A204.1 (cell line): ENCODE measurements around the gene RMND5B.

ENCODE experiments used
- FAIRE-seq: peaks from 2 replicates; lab custom pipeline; 2012; peaks lifted over from hg19 to GRCh38; lab: Jason Lieb, UNC

Gene RMND5B

DNA sequence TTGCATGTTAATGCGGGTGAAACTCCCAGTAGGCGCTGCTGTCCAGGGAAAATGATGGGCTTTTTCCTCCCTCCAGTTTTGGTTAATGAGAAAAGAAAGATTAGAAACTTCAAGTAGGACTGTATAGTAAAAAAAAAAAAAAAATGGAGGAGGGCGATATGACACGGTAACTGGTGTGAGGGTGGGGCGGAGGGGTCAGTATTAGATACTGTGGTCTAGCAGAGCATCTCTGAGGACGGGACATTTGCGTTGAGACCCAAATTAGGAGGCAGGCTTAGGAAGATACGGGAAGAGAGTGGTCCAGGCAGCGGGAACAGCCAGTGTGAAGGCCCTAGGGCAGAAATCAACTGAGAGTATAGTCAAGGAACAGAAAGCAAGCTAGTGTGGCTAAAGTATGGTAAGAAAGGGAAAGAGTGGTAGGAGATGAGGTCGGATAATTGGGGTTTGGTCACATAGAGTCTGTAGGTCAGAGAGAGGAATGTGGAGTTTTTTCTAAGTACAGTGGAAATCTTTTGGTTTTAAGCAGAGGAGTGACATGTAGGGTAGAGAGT is 707 bp downstream of the RMND5B start:
- FAIRE-seq, result no peak

DNA sequence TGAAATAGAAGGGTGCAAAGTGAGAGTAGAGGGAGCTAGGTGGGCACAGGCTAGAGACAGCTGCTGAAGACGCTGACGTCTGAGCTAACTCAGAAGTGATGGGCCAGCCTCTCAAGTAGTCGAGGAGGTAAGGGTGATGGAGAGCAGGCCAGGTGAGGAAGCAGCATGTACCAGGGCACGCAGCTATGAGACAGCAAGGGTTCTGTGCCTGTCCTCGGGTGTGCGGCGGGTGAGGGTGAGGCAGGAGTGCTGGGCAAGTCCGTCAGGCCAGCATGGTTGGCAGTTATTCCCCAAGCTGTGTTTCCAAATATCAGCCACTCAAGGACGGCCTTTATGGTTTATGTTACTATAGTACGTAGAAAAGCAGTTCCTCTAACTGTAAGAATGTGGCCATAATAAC is 6.2 kb downstream of the RMND5B start:
- no peak for FAIRE-seq

DNA sequence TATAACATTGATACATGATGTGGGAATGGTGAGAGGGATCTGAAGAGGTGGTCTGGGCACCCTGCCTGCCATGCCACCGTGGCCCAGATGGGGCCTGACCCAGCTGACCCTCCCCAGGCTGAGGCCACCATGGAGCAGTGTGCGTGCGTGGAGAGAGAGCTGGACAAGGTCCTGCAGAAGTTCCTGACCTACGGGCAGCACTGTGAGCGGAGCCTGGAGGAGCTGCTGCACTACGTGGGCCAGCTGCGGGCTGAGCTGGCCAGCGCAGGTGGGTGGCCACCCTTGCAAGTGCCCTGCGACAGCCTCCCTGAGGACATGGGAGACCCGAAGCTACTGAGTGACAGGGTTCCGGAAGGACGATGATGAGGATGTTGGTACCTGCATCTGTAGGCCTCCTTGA is 7.2 kb downstream of the RMND5B start:
- FAIRE-seq, result no peak

GRCh38 chr5:178141550-178141949 is 10.7 kb downstream of the RMND5B start:
- no peak for FAIRE-seq

- FAIRE-seq, result no peak
Measured at GRCh38 chr5:178142642-178143041, 11.8 kb downstream of the RMND5B start.

- FAIRE-seq, result no peak
Measured at GRCh38 chr5:178143246-178143645, 12.4 kb downstream of the RMND5B start.

DNA sequence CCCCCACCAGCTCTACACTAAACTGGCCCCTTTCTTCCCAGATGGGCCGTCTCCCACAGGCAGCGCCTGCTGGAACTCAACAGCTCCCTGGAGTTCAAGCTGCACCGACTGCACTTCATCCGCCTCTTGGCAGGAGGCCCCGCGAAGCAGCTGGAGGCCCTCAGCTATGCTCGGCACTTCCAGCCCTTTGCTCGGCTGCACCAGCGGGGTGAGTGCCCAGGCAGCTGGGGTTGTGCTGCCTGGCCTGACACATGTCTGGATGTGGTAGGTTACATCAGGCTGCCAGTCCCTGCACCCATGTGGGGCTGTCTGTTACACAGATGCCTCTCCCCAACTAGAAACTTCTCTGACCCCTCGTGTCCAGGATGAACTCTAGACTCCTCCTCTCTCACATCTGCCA is 13.1 kb downstream of the RMND5B start:
- FAIRE-seq, result no peak

- FAIRE-seq, result no peak
Measured at GRCh38 chr5:178145965-178146820, 15.4 kb downstream of the RMND5B start.

GRCh38 chr5:178147406-178147805 is 16.6 kb downstream of the RMND5B start:
- no peak for FAIRE-seq

GRCh38 chr5:178149199-178149932 is 18.6 kb downstream of the RMND5B start:
- no peak for FAIRE-seq

GRCh38 chr5:178150977-178151734 is 20.3 kb downstream of the RMND5B start:
- no peak for FAIRE-seq

- no peak for FAIRE-seq
Measured at GRCh38 chr5:178152491-178153444, 22.0 kb downstream of the RMND5B start.

DNA sequence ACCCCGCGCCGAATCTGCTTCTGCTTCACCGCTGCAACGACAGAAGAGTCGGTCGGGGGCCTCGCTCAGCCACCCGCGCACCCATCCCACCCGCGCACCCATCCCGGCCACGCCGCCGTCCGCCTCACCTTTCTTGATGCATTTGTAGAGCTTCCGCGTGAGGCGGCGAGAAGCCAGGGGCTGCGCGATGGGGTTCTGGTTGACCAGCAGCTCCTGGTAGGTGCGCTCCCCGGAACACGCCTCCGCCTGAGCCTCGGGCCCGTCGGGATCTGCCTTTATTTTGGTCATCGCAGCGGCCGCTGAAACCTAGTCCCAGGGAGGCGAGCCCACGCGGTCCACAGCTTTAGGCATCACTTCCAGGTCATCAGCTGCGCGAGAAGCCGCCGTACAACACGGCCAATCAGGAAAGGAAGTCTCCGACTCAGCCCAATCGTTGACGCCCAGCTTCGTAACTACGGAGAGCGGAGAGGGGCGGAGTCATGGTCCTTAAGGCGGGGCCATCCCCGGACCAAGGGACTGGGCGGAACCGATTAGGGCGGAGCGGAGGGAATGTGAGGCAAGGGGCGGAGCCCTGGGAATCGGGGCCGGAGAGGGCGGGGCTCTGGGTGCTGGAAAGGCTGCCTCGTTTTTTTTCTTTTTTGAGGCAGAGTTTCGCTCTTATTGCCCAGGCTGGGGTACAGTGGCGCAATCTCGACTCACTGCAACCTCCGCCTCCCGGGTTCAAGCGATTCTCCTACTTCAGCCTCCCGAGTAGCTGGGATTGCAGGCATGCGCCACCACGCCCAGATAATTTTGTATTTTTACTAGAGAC is 22.9 kb downstream of the RMND5B start, which contains the start of gene NHP2:
NHP2 (minus strand) TSS at position 356 of the 811 bp plus-strand sequence; CDS start at position 288, 68 bp downstream.
- peak; percentile 99 for FAIRE-seq

GRCh38 chr5:178155065-178155464 is 24.3 kb downstream of the RMND5B start:
- FAIRE-seq, result no peak

GRCh38 chr5:178160176-178160575 is 29.4 kb downstream of the RMND5B start:
- FAIRE-seq, result no peak

- FAIRE-seq, result no peak
Measured at GRCh38 chr5:178162481-178162880, 31.7 kb downstream of the RMND5B start.

GRCh38 chr5:178163772-178164735 is 33.2 kb downstream of the RMND5B start:
- FAIRE-seq, result no peak

DNA sequence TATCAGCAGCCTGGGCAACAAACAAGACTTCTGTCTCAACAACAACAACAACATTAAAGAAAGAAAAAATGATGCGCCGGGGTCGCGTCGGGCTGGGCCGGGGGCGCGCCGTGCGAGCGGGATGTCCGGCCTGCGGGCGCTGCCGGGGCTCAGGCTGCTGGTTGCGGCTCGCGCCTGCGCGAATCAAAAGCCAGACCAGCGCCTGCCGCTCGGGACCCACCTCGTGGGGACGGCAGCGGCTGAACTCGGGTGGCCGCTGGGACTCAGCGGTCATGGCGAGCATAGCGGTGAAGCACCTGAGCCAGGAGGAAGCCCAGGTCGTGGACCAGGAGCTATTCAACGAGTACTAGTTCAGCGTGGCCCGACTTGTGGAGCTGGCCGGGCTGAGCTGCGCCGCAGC is 34.8 kb downstream of the RMND5B start:
- no peak for FAIRE-seq

DNA sequence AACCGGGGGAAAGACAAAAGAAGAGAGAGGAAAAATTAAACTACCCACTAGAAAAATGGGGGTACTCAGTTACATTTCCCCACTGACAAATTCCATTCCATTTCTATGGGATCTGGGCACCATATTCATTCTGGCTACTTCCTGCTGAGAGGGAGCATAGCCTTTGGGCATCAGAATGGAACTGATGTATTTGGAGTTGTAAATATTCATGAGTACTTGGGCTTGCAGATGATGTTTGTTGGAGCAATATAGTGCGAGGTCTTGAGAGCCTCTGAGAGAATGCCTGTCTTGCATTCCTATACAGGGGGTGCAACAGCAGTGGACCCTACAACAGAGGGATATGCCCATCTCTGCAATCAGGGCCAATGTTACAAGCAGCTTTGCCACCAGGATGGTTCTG is 39.6 kb downstream of the RMND5B start:
- no peak for FAIRE-seq
